Measurements from ENCODE around the gene LIPC. TPM values are rescaled to one million over a fixed set of nuclear protein-coding genes. Genes with fewer than 3 reads are reported as not detected.
"Not testable (repeated sequence)": the region's sequence is repeated elsewhere in the genome, so short reads cannot be mapped to it uniquely, and the experiment has no call there.

The LIPC gene
- total RNA-seq, 1 donor from 2014 or later, result not detected

- Mint-ChIP-seq H3K36me3 (ENCODE audit: low read depth, unreplicated experiment) (peaks cover 12% of the 10 kb centered on the region), H3K9me3 (ENCODE audit: unreplicated experiment) (no peaks in the 10 kb centered on the region), H3K4me1 (ENCODE audit: unreplicated experiment) (no peaks in the 10 kb centered on the region), H3K27ac (ENCODE audit: unreplicated experiment) (no peak overlapping the region), H3K27me3 (ENCODE audit: unreplicated experiment) (peaks cover 2% of the 10 kb centered on the region), H3K4me3 (ENCODE audit: unreplicated experiment) (no peak overlapping the region)
- no peak for DNase-seq (ENCODE audit: low spot score)
- TF ChIP-seq, protein P1, sequence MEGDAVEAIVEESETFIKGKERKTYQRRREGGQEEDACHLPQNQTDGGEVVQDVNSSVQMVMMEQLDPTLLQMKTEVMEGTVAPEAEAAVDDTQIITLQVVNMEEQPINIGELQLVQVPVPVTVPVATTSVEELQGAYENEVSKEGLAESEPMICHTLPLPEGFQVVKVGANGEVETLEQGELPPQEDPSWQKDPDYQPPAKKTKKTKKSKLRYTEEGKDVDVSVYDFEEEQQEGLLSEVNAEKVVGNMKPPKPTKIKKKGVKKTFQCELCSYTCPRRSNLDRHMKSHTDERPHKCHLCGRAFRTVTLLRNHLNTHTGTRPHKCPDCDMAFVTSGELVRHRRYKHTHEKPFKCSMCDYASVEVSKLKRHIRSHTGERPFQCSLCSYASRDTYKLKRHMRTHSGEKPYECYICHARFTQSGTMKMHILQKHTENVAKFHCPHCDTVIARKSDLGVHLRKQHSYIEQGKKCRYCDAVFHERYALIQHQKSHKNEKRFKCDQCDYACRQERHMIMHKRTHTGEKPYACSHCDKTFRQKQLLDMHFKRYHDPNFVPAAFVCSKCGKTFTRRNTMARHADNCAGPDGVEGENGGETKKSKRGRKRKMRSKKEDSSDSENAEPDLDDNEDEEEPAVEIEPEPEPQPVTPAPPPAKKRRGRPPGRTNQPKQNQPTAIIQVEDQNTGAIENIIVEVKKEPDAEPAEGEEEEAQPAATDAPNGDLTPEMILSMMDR (IDR thresholded peaks at IDR 0.05; ENCODE audit: unreplicated experiment), result no peak
Measured at GRCh38 chr15:58597943-58598828, 166.4 kb downstream of the LIPC start.

DNA sequence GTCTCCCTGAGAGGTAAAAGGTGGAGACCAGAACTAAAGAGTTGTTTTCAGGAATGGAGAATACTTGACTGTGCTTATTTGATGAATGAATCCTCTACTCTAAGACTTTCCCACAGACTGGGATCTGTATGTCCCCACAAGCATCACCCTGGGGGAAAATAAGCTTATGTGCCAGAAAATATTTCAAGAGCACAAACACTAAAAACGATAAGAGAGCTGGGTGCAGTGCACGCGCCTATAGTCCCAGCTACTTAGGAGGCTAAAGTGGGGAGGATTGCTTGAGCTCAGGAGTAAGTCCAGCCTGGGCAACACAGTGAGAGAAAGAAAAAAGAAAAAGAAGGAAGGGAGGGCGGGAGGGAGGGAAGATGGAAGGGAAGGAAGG, 167.0 kb downstream of the LIPC start:
- Mint-ChIP-seq H3K4me1 (ENCODE audit: unreplicated experiment) (no peaks in the 10 kb centered on the region), H3K27me3 (ENCODE audit: unreplicated experiment) (peaks cover 5% of the 10 kb centered on the region), H3K4me3 (ENCODE audit: unreplicated experiment) (no peak overlapping the region), H3K27ac (ENCODE audit: unreplicated experiment) (no peak overlapping the region), H3K9me3 (ENCODE audit: unreplicated experiment) (no peaks in the 10 kb centered on the region), H3K36me3 (ENCODE audit: low read depth, unreplicated experiment) (peaks cover 12% of the 10 kb centered on the region)
- no peak for DNase-seq (ENCODE audit: low spot score)
- TF ChIP-seq, protein P1 (IDR thresholded peaks at IDR 0.05; ENCODE audit: unreplicated experiment), result no peak

DNA sequence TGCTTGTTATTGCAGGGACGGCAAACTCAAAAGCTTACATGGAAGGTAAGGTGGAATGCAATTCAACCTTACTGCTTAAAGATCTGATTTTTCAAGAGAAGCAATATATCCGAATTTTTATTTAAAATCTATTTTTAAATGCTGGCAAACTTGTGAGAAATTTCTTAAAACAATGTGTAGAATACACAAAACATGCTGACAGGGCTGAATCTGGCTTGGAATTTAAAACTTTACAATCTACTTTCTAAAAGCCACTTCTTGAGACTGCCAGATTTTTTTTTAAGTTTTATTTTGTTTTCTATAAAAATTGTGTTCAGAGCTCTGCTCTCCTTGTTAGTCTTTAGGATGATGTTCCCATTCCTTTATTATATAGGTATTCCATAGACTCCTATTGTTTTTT, 171.0 kb downstream of the LIPC start:
- H3K27ac Mint-ChIP-seq (ENCODE audit: unreplicated experiment), result no peak overlapping the region
- H3K4me3 Mint-ChIP-seq (ENCODE audit: unreplicated experiment), result no peak overlapping the region
- peaks cover 2% of the 10 kb centered on the region for H3K27me3 Mint-ChIP-seq (ENCODE audit: unreplicated experiment)
- no peaks in the 10 kb centered on the region for H3K4me1 Mint-ChIP-seq (ENCODE audit: unreplicated experiment)
- no peaks in the 10 kb centered on the region for H3K9me3 Mint-ChIP-seq (ENCODE audit: unreplicated experiment)
- TF ChIP-seq, protein P1 (IDR thresholded peaks at IDR 0.05; ENCODE audit: unreplicated experiment), result no peak
- peaks cover 21% of the 10 kb centered on the region for H3K36me3 Mint-ChIP-seq (ENCODE audit: low read depth, unreplicated experiment)
- no peak for DNase-seq (ENCODE audit: low spot score)

- not testable (repeated sequence) for H3K9me3 Mint-ChIP-seq (ENCODE audit: unreplicated experiment); H3K27ac Mint-ChIP-seq (ENCODE audit: unreplicated experiment); DNase-seq (ENCODE audit: low spot score); H3K27me3 Mint-ChIP-seq (ENCODE audit: unreplicated experiment); H3K4me3 Mint-ChIP-seq (ENCODE audit: unreplicated experiment); H3K4me1 Mint-ChIP-seq (ENCODE audit: unreplicated experiment)
- peaks cover 21% of the 10 kb centered on the region for H3K36me3 Mint-ChIP-seq (ENCODE audit: low read depth, unreplicated experiment)
Measured at GRCh38 chr15:58603927-58604326, 172.1 kb downstream of the LIPC start.

GRCh38 chr15:58604455-58604923, 172.7 kb downstream of the LIPC start:
- Mint-ChIP-seq H3K4me1 (ENCODE audit: unreplicated experiment) (no peaks in the 10 kb centered on the region), H3K27ac (ENCODE audit: unreplicated experiment) (no peak overlapping the region), H3K36me3 (ENCODE audit: low read depth, unreplicated experiment) (peaks cover 23% of the 10 kb centered on the region), H3K9me3 (ENCODE audit: unreplicated experiment) (no peaks in the 10 kb centered on the region), H3K27me3 (ENCODE audit: unreplicated experiment) (peaks cover 2% of the 10 kb centered on the region), H3K4me3 (ENCODE audit: unreplicated experiment) (no peak overlapping the region)
- TF ChIP-seq, protein P1 (IDR thresholded peaks at IDR 0.05; ENCODE audit: unreplicated experiment), result no peak
- no peak for DNase-seq (ENCODE audit: low spot score)

All from endothelial cell (in vitro differentiated cells).